ENCODE results near the gene FCRL6. TPM values are rescaled to one million over a fixed set of nuclear protein-coding genes. Genes with fewer than 3 reads are reported as not detected.

The FCRL6 gene
- polyA plus RNA-seq, 3 donors from 2014 or later = 234 to 442 (median 407) TPM

DNA sequence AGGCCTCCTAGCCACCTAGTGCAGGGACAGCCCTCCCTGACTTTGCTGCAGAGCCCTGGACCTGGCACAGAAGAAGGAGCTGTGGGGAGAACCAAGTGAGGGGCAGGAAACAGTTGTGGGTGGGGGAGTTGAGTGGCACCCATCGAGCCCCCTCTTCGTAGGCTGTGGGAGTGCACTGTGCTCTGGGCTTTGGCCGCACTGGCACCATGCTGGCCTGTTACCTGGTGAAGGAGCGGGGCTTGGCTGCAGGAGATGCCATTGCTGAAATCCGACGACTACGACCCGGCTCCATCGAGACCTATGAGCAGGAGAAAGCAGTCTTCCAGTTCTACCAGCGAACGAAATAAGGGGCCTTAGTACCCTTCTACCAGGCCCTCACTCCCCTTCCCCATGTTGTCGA lies 20.2 kb upstream of the FCRL6 start:
- no peaks in the 10 kb centered on the region for H3K36me3 Mint-ChIP-seq
- no peak for DNase-seq
- peak overlapping the region in 2 of 6 donors; percentile 63 to 82 for H3K27ac Mint-ChIP-seq
- peak overlapping the region; percentile 79 to 89 (median 81) for H3K4me3 Mint-ChIP-seq
- H3K27me3 Mint-ChIP-seq (ENCODE audit: low read depth in 3 of 3) = peaks cover 0 to 2% (median 2%) of the 10 kb centered on the region in 3 donors
- H3K4me1 Mint-ChIP-seq = peaks cover 27 to 42% of the 10 kb centered on the region in 2 donors
- H3K9me3 Mint-ChIP-seq = no peaks in the 10 kb centered on the region

DNA sequence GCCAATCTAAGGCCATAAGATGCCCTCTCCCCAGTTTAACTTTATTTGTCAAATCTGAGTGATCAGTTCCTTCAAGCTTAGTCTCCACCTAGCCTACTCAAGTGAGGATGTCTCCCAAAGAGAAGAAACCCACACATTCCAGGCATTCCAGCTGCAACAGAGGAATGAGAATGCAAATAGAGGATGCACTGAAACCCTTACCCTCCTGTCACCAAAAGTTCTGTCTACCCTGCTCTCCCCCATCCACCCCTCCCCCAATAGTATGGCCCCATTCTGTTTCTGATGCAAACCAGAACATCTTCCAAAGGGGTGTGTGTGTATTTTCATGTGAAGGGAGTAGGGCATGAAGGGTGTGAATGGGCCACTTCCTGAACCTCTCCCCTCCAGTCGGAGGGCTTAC lies 18.4 kb upstream of the FCRL6 start:
- DNase-seq = no peak
- H3K4me3 Mint-ChIP-seq = peak overlapping the region in 1 of 5 donors; percentile 30
- H3K36me3 Mint-ChIP-seq = no peaks in the 10 kb centered on the region
- H3K9me3 Mint-ChIP-seq = no peaks in the 10 kb centered on the region
- peaks cover 0 to 2% (median 0%) of the 10 kb centered on the region in 3 donors for H3K27me3 Mint-ChIP-seq (ENCODE audit: low read depth in 3 of 3)
- peaks cover 27 to 42% of the 10 kb centered on the region in 2 donors for H3K4me1 Mint-ChIP-seq
- H3K27ac Mint-ChIP-seq = peak overlapping the region in 2 of 6 donors; percentile 26 to 31

DNA sequence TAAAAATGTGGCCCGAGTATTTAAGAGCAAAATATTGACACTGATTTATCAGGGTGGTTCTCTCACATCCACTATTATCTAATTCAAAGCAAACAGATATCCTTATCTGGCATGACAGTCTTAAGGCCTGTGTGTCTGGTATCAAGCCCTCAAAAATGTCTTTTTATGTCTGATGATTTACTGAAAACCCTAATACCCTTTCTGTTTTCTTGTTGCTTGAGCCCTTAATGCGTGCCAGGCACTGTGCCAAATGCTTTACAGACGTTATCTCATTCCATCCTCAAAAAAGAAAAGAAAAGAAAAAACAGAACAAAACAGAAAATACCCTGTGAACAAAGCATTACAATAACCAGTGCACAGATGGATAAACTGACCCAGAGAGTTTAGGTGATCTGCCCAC lies 15.7 kb upstream of the FCRL6 start:
- Mint-ChIP-seq H3K36me3 (no peaks in the 10 kb centered on the region), H3K4me1 (peaks cover 12 to 25% of the 10 kb centered on the region in 2 donors), H3K4me3 (no peak overlapping the region), H3K9me3 (no peaks in the 10 kb centered on the region), H3K27me3 (ENCODE audit: low read depth in 3 of 3) (peaks cover 0 to 9% (median 5%) of the 10 kb centered on the region in 3 donors), H3K27ac (no peak overlapping the region)
- DNase-seq = no peak

DNA sequence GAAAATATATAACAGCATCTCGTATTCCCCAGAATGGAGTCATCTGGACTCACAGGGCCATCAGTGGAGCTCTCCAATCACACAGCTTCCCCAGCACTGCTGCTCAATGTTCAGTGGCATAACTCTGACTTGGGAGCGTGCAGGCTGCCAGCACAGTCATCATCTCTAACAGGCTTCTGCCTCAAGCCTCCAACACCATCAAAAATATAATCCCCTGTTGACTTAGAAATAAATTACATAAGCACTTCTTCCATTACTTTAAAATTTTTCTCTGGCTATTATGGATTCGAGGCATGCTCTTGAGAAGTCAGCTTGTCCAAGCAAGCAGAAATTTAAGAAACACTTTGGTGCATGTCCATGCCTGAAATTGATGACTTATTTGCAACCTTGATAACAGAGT lies 15.2 kb upstream of the FCRL6 start:
- H3K4me3 Mint-ChIP-seq = no peak overlapping the region
- no peaks in the 10 kb centered on the region for H3K36me3 Mint-ChIP-seq
- H3K4me1 Mint-ChIP-seq = peaks cover 7 to 20% of the 10 kb centered on the region in 2 donors
- H3K27ac Mint-ChIP-seq = no peak overlapping the region
- no peak for DNase-seq
- no peaks in the 10 kb centered on the region for H3K9me3 Mint-ChIP-seq
- peaks cover 0 to 9% (median 5%) of the 10 kb centered on the region in 3 donors for H3K27me3 Mint-ChIP-seq (ENCODE audit: low read depth in 3 of 3)

DNA sequence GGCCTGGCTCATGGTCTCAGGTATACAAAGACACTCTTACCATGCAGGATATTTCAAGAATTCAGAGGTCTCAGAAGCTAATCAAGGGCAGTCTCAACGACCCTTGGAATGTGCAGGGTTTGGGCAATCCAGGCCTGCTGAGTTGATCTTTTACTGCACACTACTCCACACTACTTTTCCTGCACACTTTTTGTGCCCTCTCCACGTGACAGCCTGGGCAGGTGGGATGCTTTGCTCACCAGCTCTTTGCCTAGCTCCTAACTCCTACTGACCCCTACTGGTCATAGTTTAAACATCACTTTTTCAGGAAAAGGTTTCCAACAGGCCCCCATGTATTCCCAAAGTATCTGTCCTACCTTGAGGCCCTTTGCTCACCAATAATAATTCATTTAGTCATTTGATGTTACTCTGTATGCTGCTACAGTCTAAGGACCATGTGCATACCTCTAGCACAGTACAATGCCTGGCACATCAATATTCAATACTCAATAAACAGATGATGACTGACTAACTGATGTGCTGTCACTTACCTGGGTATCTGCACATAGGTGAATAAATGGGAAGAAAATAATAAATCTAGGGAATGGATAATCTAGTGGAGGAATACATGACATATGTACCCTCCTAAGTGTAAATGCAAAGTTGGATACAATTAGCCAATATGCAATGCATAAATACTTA lies 11.8 kb upstream of the FCRL6 start:
- Mint-ChIP-seq H3K27ac (peak overlapping the region in 1 of 6 donors; percentile 27), H3K4me1 (no peaks in the 10 kb centered on the region), H3K27me3 (ENCODE audit: low read depth in 3 of 3) (peaks cover 0 to 11% (median 5%) of the 10 kb centered on the region in 3 donors), H3K36me3 (no peaks in the 10 kb centered on the region), H3K4me3 (no peak overlapping the region), H3K9me3 (no peaks in the 10 kb centered on the region)
- peak in 1 of 3 donors; percentile 24 for DNase-seq

DNA sequence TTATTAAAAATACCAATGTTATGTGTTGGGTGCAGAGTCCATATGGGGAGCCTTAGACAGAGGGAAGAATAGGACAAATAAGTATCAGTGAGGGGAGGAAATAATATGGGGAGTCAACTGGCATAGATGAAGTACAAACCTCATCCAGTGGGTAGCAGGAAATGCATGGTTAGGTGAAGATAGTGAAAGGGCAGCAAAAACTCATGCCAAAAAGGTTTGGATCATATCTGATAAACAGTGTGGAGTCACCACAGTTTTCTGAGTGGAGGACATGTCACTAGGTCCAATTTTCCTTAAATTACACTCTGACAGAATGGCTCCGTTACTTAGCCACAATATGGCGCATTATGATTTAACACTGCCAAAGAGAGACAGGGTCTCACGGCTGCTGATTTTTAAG lies 11.1 kb upstream of the FCRL6 start:
- H3K4me3 Mint-ChIP-seq = no peak overlapping the region
- no peak overlapping the region for H3K27ac Mint-ChIP-seq
- no peaks in the 10 kb centered on the region for H3K9me3 Mint-ChIP-seq
- H3K4me1 Mint-ChIP-seq = no peaks in the 10 kb centered on the region
- H3K27me3 Mint-ChIP-seq (ENCODE audit: low read depth in 3 of 3) = peaks cover 0 to 11% (median 5%) of the 10 kb centered on the region in 3 donors
- no peak for DNase-seq
- H3K36me3 Mint-ChIP-seq = no peaks in the 10 kb centered on the region

DNA sequence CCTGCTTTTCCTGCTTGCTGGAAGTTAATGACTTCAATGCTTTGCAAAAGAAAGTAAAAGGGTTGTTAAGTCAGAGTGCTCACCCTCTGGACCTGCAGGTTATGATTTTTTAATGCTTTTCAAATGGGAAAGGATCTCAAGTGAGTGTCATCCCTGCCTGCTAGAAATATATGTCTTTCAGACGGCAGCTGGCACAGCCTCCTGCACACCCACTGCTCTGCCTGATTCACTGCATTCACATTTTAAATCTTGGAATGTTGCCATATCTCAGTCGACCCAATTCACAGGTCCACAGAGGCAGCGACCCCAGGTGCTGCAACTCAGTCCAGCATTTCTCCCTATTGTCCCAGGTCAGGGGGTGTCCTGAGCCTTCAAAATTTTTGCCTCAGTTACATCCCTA lies 10.7 kb upstream of the FCRL6 start:
- no peaks in the 10 kb centered on the region for H3K9me3 Mint-ChIP-seq
- H3K27ac Mint-ChIP-seq = no peak overlapping the region
- no peak overlapping the region for H3K4me3 Mint-ChIP-seq
- peaks cover 0 to 11% (median 5%) of the 10 kb centered on the region in 3 donors for H3K27me3 Mint-ChIP-seq (ENCODE audit: low read depth in 3 of 3)
- no peaks in the 10 kb centered on the region for H3K4me1 Mint-ChIP-seq
- no peaks in the 10 kb centered on the region for H3K36me3 Mint-ChIP-seq
- DNase-seq = no peak

DNA sequence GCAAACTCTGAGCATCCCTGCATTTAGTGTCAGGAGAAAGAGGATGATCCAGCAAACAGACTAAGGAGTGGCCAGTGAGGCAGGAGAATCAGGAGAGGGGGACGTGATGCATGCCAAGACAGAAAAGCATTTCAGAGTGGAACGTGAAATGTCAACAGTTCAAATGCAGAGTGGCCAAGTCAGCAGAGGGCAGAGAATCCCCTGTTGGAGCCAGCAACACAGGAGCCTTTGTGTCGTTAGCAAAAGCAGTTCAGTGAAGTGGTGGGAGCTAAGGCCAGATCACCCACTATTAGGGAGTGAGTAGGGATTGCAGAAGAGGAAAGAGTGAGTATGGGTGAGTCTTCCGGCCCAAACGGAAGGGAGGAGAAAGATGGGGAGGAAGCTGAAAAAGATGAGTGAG lies 6.6 kb upstream of the FCRL6 start:
- Mint-ChIP-seq H3K27ac (no peak overlapping the region), H3K36me3 (peaks cover 0 to 2% (median 0%) of the 10 kb centered on the region in 3 donors), H3K4me3 (no peak overlapping the region), H3K27me3 (ENCODE audit: low read depth in 3 of 3) (peaks cover 0 to 11% (median 6%) of the 10 kb centered on the region in 3 donors), H3K4me1 (peaks cover 21% of the 10 kb centered on the region in 2 donors), H3K9me3 (no peaks in the 10 kb centered on the region)
- no peak for DNase-seq

DNA sequence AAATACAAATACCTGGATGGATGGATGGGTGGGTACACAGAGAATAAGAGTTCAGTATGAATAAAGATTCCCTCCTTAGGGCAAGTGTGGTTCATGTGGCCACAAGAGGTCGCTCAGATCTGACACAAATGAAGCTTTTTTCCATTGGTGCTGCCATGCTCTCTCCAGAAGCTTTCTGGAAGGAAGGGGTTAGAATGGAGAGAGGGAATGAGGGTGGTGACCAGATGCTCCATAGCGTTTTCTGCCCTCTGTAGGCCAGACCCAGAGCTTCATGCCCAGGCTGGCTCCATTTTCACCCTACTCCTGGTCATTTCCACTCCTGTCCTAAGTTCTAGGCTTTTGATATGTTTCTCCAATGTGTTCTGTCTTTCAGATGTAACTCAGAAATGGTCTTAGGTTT lies 3.3 kb upstream of the FCRL6 start:
- Mint-ChIP-seq H3K4me1 (peaks cover 52 to 55% of the 10 kb centered on the region in 2 donors), H3K27me3 (ENCODE audit: low read depth in 3 of 3) (peaks cover 0 to 10% (median 7%) of the 10 kb centered on the region in 3 donors), H3K36me3 (peaks cover 14 to 21% (median 16%) of the 10 kb centered on the region in 3 donors), H3K9me3 (no peaks in the 10 kb centered on the region), H3K27ac (peak overlapping the region; percentile 51 to 96 (median 93)), H3K4me3 (peak overlapping the region in 2 of 5 donors; percentile 95 to 96)
- peak; percentile 46 to 49 (median 48) for DNase-seq

DNA sequence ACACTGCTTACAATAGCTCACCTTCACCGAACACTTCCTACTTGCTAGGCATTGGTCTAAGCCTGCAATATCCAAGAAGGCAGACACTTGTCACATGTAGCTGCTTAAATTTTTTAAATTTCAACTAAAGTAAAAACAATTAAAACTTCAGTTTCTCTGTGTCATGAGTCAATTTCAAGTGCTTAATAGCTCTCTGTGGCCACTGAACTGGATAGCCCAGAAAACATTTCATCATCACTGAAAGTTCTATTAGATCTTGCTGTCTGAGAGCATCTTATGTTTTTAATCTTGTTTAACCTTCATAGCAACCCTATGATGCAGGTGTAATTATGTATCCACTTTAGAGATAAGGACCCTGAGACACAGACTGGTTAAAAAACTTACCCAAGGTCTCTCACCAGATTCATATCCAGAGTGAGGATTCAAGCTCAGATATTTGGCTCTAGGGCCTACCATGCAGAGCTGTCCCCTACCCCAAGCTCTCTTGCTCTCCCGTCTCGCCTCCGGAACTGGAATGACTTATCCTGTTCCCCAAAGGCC lies 2.6 kb upstream of the FCRL6 start:
- H3K36me3 Mint-ChIP-seq = peaks cover 14 to 24% (median 22%) of the 10 kb centered on the region in 3 donors
- peak overlapping the region; percentile 92 to 96 (median 95) for H3K4me3 Mint-ChIP-seq
- H3K9me3 Mint-ChIP-seq = no peaks in the 10 kb centered on the region
- peaks cover 0 to 7% (median 7%) of the 10 kb centered on the region in 3 donors for H3K27me3 Mint-ChIP-seq (ENCODE audit: low read depth in 3 of 3)
- peaks cover 58 to 61% of the 10 kb centered on the region in 2 donors for H3K4me1 Mint-ChIP-seq
- DNase-seq = no peak
- peak overlapping the region; percentile 86 to 96 (median 94) for H3K27ac Mint-ChIP-seq

DNA sequence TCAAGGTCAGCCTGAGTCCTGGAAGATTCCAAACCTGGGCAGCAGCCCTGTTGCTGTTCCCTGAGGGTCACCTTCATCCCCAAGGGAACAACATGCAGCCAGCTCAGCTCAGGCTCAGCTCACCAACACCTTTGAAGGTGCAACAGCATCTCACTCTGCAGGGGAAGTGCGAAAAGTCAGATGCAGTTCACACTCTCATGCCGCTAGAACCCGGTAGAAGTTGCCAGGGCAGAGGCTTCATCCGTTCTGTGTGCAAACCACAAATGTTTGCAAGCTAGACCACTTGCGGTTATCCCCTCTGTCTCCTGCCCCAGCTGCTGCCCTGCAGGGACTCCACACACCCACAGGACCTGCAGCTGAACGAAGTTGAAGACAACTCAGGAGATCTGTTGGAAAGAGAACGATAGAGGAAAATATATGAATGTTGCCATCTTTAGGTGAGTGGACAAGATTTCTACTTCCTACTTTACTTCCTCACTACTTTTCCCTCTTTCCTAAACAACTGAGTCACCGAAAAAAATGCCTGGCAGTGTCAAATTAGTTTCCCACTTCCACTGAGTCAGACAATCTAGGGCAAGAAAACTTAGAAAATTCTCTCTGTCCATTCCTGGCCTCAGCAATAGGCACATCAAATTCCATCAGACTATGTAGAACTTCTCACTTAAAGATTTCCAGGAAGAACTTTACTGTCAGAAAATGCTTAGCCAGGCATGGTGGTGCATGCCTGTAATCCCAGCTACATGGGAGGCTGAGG lies 1.8 kb upstream of the FCRL6 start:
- peak; percentile 82 to 83 (median 83) for DNase-seq
- H3K9me3 Mint-ChIP-seq = no peaks in the 10 kb centered on the region
- peaks cover 0 to 7% (median 7%) of the 10 kb centered on the region in 3 donors for H3K27me3 Mint-ChIP-seq (ENCODE audit: low read depth in 3 of 3)
- H3K4me3 Mint-ChIP-seq = peak overlapping the region; percentile 92 to 96 (median 95)
- H3K27ac Mint-ChIP-seq = peak overlapping the region; percentile 86 to 96 (median 94)
- peaks cover 66 to 70% of the 10 kb centered on the region in 2 donors for H3K4me1 Mint-ChIP-seq
- H3K36me3 Mint-ChIP-seq = peaks cover 21 to 32% (median 28%) of the 10 kb centered on the region in 3 donors

DNA sequence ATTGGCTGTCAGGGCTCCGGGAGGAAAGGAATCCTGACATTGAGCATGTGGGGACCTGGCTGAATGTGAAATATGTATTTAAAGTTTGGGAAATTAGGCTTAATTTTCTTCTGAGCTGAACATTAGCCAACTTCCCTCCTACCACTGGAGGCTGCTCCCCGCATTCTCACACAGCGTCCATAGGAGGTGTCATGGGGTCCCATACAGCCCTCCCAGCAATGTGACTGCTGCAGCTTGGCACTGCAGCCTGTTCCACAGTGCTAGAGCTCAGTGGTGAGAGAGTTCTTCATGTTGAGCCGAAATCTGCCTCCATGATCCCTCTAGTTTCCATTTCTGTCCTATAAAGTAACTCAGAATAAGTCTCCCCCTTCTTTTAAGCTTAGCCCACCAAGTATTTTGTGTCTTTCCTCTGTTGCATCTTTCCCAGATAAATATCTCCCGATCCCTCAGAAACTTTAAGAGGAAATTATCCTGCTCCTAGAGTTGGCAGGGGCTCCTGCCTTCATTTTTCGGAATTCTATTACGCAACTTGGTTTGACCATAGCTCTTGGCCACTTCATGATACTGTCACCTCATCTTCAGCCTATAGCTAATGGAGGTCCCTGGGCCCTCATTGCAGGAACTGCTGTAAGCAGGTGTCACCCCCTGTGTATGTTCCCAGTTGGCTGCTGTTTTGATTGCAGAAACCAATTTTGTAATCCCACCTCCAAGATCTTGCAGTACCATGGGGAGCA lies 2.0 kb downstream of the FCRL6 start:
- Mint-ChIP-seq H3K27ac (peak overlapping the region; percentile 86 to 96 (median 94)), H3K27me3 (ENCODE audit: low read depth in 3 of 3) (peaks cover 0 to 9% (median 7%) of the 10 kb centered on the region in 3 donors), H3K36me3 (peaks cover 45 to 56% (median 54%) of the 10 kb centered on the region in 3 donors), H3K4me3 (peak overlapping the region; percentile 92 to 96 (median 95)), H3K9me3 (no peaks in the 10 kb centered on the region), H3K4me1 (peaks cover 85 to 88% of the 10 kb centered on the region in 2 donors)
- DNase-seq = no peak

DNA sequence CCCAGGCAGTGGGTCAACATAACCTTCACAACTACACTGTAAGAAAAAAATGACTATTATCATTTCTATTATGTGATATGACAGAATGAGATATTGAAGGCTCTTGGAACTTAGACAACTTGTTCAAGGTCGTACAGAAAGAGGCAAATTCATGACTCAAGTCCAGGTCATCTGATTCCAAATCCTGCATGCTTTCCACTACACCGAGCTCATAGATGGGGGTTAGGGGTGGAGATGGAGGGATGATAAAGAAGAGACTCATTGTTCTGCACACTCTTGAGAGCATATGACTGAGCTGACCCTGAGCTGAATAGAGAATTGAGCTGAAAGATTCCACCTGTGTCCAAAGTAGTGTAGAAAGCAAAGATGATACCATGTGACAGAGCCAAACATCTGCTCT lies 2.8 kb downstream of the FCRL6 start:
- H3K27me3 Mint-ChIP-seq (ENCODE audit: low read depth in 3 of 3) = peaks cover 0 to 9% (median 7%) of the 10 kb centered on the region in 3 donors
- H3K4me3 Mint-ChIP-seq = peak overlapping the region; percentile 92 to 96 (median 95)
- no peaks in the 10 kb centered on the region for H3K9me3 Mint-ChIP-seq
- H3K36me3 Mint-ChIP-seq = peaks cover 49 to 60% (median 58%) of the 10 kb centered on the region in 3 donors
- DNase-seq = no peak
- peak overlapping the region; percentile 86 to 96 (median 94) for H3K27ac Mint-ChIP-seq
- peaks cover 80 to 85% of the 10 kb centered on the region in 2 donors for H3K4me1 Mint-ChIP-seq

Measured in immature natural killer cell (primary cell).